Measurements from ENCODE around the gene GLI3.

GRCh38 chr7:41996381-41997035 is 240.5 kb downstream of the GLI3 start:
- TF ChIP-seq FOXA1 (IDR thresholded peaks at IDR 0.05) (no peak), FOXM1 (IDR thresholded peaks at IDR 0.05; ENCODE audit: borderline replicate concordance) (no peak), LEF1 (IDR thresholded peaks at IDR 0.05; ENCODE audit: borderline replicate concordance) (no peak), BHLHE40 (IDR thresholded peaks at IDR 0.05; ENCODE audit: borderline replicate concordance) (no peak), SP1 (IDR thresholded peaks at IDR 0.05) (no peak), FOXK2 (IDR thresholded peaks at IDR 0.05) (no peak), ELF4 (IDR thresholded peaks at IDR 0.05) (no peak), NFRKB (IDR thresholded peaks at IDR 0.05) (no peak), ZNF384 (IDR thresholded peaks at IDR 0.05) (no peak), ARNT (IDR thresholded peaks at IDR 0.05) (no peak), TARDBP (IDR thresholded peaks at IDR 0.05) (no peak)
- TF ChIP-seq, protein P1, sequence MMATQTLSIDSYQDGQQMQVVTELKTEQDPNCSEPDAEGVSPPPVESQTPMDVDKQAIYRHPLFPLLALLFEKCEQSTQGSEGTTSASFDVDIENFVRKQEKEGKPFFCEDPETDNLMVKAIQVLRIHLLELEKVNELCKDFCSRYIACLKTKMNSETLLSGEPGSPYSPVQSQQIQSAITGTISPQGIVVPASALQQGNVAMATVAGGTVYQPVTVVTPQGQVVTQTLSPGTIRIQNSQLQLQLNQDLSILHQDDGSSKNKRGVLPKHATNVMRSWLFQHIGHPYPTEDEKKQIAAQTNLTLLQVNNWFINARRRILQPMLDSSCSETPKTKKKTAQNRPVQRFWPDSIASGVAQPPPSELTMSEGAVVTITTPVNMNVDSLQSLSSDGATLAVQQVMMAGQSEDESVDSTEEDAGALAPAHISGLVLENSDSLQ (IDR thresholded peaks at IDR 0.05) = no peak
